GM19397 (cell line): ENCODE results near the gene BTAF1.
A peak's percentile ranks its signal among the peaks of the same experiment; 100 is the strongest.

Source experiments
- ATAC-seq: cut with Tn5 transposase; IDR thresholded peaks from one replicate; pipeline ENCODE4 v1.9.1; 2021; ENCODE audit warnings: mild to moderate bottlenecking, moderate library complexity; ENCODE audit not compliant: unreplicated experiment

The BTAF1 gene

DNA sequence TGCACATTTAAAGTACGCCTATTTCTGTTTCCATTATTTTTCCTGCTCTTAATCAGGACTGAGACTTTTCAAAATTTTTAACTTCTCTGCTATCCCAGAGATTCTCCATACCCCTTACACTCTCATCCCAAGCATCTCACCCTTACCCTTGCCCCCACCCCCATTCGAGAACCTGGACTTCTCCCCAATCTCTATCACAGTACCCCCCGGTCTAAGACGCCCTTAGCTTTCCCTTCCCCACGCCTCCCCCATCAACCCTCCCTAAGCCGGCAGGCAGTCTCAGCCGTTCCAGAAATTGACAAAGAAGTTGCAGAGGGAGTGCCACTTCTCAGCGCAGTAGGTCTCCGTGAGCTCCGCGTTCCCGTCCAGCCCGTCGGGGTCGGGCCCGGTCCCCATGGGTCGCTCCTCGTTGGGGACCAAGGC lies 15.6 kb upstream of the BTAF1 start:
- no peak for ATAC-seq

DNA sequence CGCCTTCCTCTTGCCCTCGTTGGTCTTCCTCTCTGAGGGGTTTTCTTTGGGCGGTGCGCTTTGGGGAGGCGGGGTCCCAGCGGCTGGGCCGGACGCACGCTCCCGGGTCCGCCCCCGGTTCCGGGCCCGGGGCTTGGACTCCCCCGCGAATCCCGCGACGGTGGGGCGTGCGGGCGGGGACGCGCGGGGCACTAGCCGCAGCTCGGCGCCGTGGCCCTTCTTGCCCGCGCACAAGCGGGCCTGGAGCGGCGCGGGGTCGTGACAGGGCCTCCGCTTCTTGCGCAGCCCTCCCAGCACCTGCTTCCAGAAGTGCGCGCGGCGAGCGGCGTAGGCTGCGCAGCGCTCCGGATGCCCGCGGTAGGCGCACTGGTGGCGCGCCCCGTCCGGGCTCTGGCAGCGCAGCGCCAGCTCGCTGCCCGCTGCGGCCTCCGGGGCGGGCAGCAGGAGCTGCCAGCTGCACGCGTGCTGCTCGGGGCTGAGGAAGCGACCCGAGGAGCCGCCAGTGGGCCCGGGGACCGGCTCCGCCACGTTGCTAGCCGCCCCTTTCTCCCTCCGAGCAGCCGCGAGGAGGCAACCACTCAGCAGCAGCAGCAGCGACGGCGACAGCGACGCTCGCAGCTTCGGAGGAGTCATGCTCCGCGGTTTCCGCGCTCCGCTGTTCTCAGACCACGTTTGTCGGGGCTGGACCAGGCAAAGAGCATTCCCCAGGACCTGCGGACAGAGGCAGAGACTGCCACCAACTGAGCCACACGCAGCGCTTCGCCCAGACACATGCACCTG lies 15.0 kb upstream of the BTAF1 start:
- peak; percentile 89 for ATAC-seq

GRCh38 chr10:91909117-91909677 lies 14.4 kb upstream of the BTAF1 start, which contains the start of gene FGFBP3:
FGFBP3 (minus strand) TSS chr10:91909486; CDS start chr10:91908969, 517 bp downstream.
- ATAC-seq = no peak

- ATAC-seq = no peak
Measured at GRCh38 chr10:91910467-91910866, 13.1 kb upstream of the BTAF1 start.

DNA sequence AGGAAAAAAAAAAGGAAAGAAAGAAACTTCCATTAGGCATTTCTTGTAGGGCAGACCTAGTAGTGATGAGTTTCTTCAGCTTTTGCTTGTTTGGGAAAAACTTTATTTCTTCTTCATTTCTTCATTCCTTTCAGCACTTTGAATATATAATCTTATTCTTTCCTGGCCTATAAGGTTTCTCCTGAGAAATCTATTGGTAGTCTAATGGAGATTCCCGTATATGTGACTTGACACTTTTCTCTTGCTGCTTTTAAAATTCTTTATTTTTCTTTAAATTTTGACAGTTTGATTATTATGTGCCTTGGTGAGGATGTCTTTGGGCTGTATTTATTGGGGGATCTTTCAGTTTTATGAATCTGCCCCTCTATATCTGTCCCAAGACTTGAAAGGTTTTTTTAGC lies 3.9 kb upstream of the BTAF1 start:
- no peak for ATAC-seq

DNA sequence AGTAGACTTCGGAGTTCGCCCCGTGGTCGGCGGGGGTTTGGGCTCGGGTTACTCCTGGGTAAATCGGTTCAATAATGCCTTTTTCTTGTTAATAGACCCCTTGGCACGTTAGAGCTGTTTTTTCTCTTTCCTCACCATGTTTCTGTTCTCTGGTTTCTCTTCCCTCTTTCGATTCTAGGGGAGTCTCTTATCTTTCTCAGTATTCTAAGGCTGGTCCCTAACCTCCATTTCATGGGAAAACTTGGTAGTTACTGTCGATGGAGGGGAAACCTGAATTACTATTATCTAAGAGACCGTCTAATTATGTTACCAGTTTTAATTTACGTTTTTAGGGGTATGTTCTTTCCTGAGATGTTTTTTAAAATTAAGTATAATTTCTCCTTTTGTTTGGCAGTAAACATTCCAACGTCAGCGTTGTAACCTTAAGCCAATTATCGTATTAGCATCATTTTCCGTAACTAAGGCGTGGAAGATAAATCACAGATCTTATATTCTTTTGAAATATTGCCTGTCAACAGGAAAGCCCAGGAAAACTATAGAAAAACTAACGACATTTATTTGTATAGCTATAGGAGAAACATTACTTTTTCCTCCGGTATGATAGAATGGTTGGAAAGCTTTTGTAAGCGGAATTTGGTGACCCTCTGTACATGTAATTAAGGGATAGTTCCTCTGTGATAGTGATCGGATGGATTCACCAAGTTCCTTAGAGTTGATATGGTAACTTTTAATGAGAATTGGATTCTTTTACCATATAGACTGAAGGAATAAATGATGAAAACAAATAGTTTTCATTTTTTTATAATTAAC lies 847 bp downstream of the BTAF1 start:
- no peak for ATAC-seq

- no peak for ATAC-seq
Measured at GRCh38 chr10:91925022-91925320, 1.4 kb downstream of the BTAF1 start.

DNA sequence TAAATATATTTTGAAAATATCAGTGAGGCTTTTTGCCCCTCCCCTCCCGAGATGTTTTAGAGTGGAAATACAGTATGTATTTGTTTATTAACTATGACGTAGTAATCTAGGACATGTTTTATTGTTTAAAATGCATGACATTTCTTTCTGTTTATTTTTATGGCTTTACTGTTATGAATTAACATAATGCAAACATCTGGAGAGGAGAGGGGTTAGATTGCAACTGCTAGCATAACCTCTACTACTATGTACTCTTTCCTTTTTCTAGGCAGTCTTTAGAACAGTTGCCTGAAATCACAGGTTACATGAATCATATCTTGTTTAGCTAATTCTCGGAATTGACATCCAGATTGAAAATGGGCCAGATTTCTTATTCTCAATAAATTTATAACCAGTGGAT lies 7.4 kb downstream of the BTAF1 start:
- no peak for ATAC-seq

GRCh38 chr10:91931526-91932190 lies 8.1 kb downstream of the BTAF1 start:
- ATAC-seq = no peak

- ATAC-seq = no peak
Measured at GRCh38 chr10:91932737-91933136, 9.2 kb downstream of the BTAF1 start.

DNA sequence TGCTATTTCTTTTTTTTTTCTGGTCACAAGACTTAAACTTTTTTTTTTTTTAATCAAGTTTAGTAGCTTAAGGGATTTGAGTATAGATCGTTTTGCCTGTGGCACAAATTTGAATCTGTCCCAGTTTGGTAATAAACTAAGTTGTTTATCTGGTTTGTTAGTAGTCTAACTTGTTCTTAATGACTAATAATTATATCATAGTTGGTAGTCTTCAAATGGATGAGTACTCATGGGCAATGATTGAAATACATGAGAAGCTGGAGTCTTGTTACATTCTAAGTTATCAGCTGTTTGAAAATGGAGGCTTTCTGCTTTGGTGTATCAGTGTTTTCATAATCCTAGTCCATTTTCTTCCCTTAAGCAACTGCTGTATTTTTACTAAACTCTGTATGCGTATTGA lies 12.3 kb downstream of the BTAF1 start:
- no peak for ATAC-seq

GRCh38 chr10:91939653-91940052 lies 16.1 kb downstream of the BTAF1 start:
- no peak for ATAC-seq

DNA sequence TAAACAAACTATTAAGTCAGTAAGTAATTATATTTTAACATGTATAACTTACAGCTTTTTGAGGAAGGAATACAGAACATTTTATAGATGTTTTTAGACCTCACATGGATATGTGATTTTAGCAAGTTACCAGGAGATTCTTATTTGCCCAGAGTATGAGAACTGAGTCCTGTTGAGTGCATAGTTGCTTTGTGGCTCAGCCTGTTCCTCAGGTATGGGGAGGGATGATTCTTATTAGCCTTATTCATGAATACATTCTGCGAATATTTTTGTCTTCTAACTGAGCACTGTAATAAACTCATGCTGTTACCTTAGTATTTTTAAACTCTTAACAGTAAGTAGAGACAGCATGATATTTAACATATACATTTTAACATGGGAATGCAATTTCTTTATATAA lies 17.9 kb downstream of the BTAF1 start:
- no peak for ATAC-seq

DNA sequence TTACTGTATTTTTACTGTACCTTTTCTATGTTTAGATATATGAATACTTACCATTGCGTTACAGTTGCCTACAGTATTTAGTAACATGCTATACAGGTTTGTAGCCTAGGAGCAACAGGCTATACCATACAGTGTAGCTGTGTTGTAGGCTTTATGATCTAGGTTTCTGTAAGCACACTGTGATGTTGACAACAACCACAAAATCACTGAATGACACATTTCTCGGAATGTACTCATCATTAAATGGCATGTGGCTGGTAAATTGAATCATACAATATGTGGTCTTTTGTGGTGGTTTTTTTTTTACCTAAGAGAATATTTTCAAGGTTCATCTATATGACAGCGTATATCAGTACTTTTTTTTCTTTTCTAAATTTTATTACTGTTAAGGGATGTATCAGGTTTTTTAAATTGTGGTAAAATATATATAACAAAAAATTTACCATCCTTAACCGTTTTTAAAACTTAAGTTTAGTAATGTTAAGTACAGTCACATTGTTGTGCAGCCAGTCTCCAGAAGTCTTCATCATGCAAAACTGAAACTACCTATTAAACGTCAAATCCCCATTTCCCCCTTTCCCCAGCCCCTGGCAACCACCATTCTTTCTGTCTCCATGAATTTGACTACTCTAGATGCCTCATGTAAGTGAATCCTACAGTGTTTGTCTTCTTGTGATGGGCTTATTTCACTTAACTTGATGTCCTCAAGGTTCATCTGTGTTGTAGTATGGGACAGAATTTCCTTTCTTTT lies 21.5 kb downstream of the BTAF1 start:
- no peak for ATAC-seq

DNA sequence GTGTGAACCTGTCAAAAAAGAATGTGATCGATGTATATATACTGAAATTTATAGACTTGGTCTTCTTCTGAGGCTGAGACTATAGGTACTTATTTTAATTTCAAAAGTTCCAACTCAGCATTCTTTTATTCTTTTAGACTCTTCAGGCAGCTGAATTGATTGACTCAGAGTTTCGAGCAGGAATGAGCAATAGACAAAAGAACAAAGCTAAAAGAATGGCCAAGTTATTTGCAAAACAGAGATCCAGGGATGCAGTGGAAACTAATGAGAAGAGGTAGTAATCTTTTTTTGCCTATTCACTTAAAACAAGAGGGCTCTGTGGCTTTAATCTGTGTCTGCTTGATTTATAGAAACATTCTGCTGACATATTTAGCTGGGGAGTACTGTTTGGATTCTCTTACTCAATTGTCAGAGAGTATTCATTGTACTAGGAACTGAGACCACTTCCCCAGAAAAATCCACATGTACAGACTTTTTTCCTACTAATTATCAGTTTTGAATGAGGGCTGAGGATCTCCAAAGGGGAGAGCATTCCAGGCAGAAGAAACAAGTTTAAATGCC lies 30.1 kb downstream of the BTAF1 start:
- no peak for ATAC-seq

- ATAC-seq = no peak
Measured at GRCh38 chr10:91955114-91955513, 31.5 kb downstream of the BTAF1 start.

DNA sequence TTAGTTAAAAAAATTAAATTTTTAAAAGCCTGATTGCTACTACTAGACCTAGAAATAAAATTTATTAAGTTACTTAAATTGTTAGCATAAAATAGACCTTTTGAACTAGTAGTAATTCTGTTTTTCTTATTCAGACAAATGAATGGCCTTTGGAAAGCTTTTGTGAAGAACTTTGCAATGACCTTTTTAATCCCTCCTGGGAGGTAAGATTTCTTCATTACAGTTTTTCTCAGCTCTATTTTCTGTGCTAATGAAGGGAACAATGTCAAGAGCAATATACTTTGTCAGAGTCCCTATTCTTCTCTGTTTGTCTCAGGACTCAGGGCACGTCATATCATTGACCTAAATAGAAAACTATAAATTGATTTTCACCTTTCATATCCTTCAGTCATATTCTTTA lies 33.5 kb downstream of the BTAF1 start:
- ATAC-seq = no peak

- ATAC-seq = no peak
Measured at GRCh38 chr10:91969297-91969696, 45.7 kb downstream of the BTAF1 start.

- ATAC-seq = no peak
Measured at GRCh38 chr10:91974960-91975359, 51.4 kb downstream of the BTAF1 start.

GRCh38 chr10:91975438-91975837 lies 51.9 kb downstream of the BTAF1 start:
- no peak for ATAC-seq
